ENCODE measurements around the gene CRACR2B. TPM values are rescaled to one million over a fixed set of nuclear protein-coding genes. Genes with fewer than 3 reads are reported as not detected.

CRACR2B gene
- total and polyA plus RNA-seq, 2 of the 13 experiments (the other 11 are each of a cell fraction or from before 2014, with no cell fraction given) = 14.9 to 21.0 TPM

DNA sequence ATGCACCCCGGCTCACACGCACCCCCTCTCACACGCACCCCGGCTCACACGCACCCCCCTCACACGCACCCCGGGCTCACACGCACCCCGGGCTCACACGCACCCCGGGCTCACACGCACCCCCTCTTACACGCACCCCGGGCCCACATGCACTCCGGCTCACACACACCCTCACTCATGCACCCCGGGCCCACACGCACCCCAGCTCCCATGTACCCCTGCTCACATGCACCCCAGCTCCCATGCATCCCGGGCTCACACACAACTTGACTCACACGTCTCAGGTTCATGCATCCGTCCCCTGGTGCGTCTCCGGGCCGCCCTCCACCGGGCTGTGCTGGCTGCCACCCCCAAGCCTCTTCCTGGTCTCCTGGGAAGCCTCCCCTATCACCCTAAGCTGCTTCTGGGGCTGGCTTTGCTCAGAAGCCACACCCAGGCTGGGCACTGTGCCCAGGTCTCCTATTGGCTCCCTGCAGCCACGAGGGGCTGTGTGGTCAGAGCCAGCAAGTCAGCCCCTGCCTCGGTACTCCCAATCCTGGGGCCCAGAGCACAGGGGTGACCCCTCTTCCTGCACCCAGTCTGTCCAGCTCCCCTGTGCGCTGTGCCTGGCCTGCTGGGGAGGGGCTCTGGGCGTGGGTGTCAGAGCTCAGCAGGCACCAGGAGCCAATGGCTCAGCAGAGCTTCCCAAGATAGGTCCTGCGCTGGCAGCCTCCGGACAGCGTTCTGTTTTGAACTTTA is 31.8 kb downstream of the CRACR2B start:
- in situ Hi-C loops (cut with HindIII; ENCODE audit: extremely low pct_ligation_motif_present, low pct_unique_long_range_greater_than_20kb) = no loop called here
- 96% methylated on average over 25 of the region's 31 CpGs for WGBS (ENCODE audit: low lambda C conversion rate)
- DNase-seq (ENCODE audit: low spot score) = no peak

More for the DNA sequence above, 31.8 kb downstream of the CRACR2B start:
- intact Hi-C loops (cut with micrococcal nuclease; ENCODE audit: unreplicated experiment) = no loop called here
- Histone ChIP-seq H3K9me3 (ENCODE audit: low read length) (no peaks in the 10 kb centered on the region), H3K27ac (ENCODE audit: extremely low read length, insufficient read depth, low read length) (no peak overlapping the region), H3K79me2 (ENCODE audit: insufficient read depth, low read length) (no peaks in the 10 kb centered on the region), H3K27me3 (ENCODE audit: control insufficient read depth in 1 of 2, insufficient read depth in 2 of 2, low read length in 2 of 2) (no peaks in the 10 kb centered on the region), H3K4me1 (ENCODE audit: insufficient read depth, low read length) (no peaks in the 10 kb centered on the region), H3K36me3 (replicated peaks in 1 of 2; ENCODE audit: control insufficient read depth in 1 of 2, insufficient read depth in 2 of 2, low read length in 2 of 2) (peaks cover 0 to 3% of the 10 kb centered on the region in 2 experiments; a peak in 2 of 5 replicates), H3K4me3 (replicated peaks in 1 of 3; ENCODE audit: insufficient read depth in 1 of 3, low read depth in 2 of 3, low read length in 3 of 3) (no peak overlapping the region), H2AFZ (ENCODE audit: low read length) (no peak overlapping the region), H3K9ac (ENCODE audit: insufficient read depth, low read depth, low read length) (no peak overlapping the region), H4K20me1 (ENCODE audit: insufficient read depth, low read length) (no peaks in the 10 kb centered on the region; the same call in 1 of the 2 replicates), H3K4me2 (ENCODE audit: low read depth, low read length) (no peak overlapping the region)
- FAIRE-seq = no peak
- POLR2A ChIA-PET = interaction anchor here (1.1 kb wide), 1 partner anchor 15 kb away, joined by 3 read pairs; no protein-coding TSS in a partner anchor
- CTCF ChIA-PET (ENCODE audit: low intra/inter-chr PET ratio, low total read pairs) = no interaction called here
- no TSS peak for BruUV-seq (replicated peaks)
- TF ChIP-seq AGO2 (optimal IDR thresholded peaks at IDR 0.05; ENCODE audit: low read depth, low read length) = peak; percentile 60
- no peak for TF ChIP-seq KLF12 (CRISPR knock-in tag; IDR thresholded peaks at IDR 0.05; ENCODE audit: borderline replicate concordance)
- TF ChIP-seq, protein P1, sequence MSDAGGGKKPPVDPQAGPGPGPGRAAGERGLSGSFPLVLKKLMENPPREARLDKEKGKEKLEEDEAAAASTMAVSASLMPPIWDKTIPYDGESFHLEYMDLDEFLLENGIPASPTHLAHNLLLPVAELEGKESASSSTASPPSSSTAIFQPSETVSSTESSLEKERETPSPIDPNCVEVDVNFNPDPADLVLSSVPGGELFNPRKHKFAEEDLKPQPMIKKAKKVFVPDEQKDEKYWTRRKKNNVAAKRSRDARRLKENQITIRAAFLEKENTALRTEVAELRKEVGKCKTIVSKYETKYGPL (CRISPR knock-in tag; IDR thresholded peaks at IDR 0.05) = no peak
- no peak for TF ChIP-seq ZNF274 (CRISPR knock-in tag; IDR thresholded peaks at IDR 0.05)
- TF ChIP-seq HNRNPLL (IDR thresholded peaks at IDR 0.05; ENCODE audit: low read depth, low read length, poor library complexity, severe bottlenecking) = peak; percentile 59
- TF ChIP-seq HNRNPK (IDR thresholded peaks at IDR 0.05; ENCODE audit: low read depth, low read length, poor library complexity, severe bottlenecking) = peak; percentile 55
- TF ChIP-seq POLR2A (IDR thresholded peaks at IDR 0.05; ENCODE audit: insufficient read depth in 1 of 2, low read depth in 2 of 2, low read length in 2 of 2) = no peak
- peak; percentile 4; the same call in 2 of the 3 replicates for ATAC-seq

All from HepG2 (cell line).